NCI-H187 (cell line): ENCODE data around the gene ASB15.
A peak's percentile ranks its signal among the peaks of the same experiment; 100 is the strongest.

Experiments used
- DNase-seq, 2 experiments: peaks; one replicate each; lab custom pipeline; 2025; lab: John Stamatoyannopoulos, UW

ASB15 gene

GRCh38 chr7:123637203-123637602 is 35.6 kb downstream of the ASB15 start:
- DNase-seq = no peak

- no peak for DNase-seq
Observed at GRCh38 chr7:123637878-123638277, 36.3 kb downstream of the ASB15 start.

GRCh38 chr7:123639631-123640030 is 38.0 kb downstream of the ASB15 start:
- DNase-seq = no peak

- DNase-seq = no peak
Observed at GRCh38 chr7:123640583-123640982, 39.0 kb downstream of the ASB15 start.

- no peak for DNase-seq
Observed at GRCh38 chr7:123641901-123642300, 40.3 kb downstream of the ASB15 start.

- DNase-seq = peak; percentile 48 to 64
Observed at GRCh38 chr7:123643495-123644441, 42.1 kb downstream of the ASB15 start.

- DNase-seq = peak in 1 of 2 experiments; percentile 22
Observed at GRCh38 chr7:123645516-123645915, 43.9 kb downstream of the ASB15 start.

- DNase-seq = no peak
Observed at GRCh38 chr7:123647106-123647730, 45.6 kb downstream of the ASB15 start.

- no peak for DNase-seq
Observed at GRCh38 chr7:123649964-123650363, 48.3 kb downstream of the ASB15 start.

GRCh38 chr7:123650595-123650994 is 49.0 kb downstream of the ASB15 start:
- no peak for DNase-seq

GRCh38 chr7:123652406-123652805 is 50.8 kb downstream of the ASB15 start:
- no peak for DNase-seq

GRCh38 chr7:123653162-123653561 is 51.5 kb downstream of the ASB15 start:
- no peak for DNase-seq

- no peak for DNase-seq
Observed at GRCh38 chr7:123655614-123656013, 54.0 kb downstream of the ASB15 start, which contains the start of gene LMOD2. TSS of gene LMOD2 (plus strand) at chr7:123655866. CDS start at chr7:123655964, 98 bp downstream.

GRCh38 chr7:123656544-123657303 is 55.1 kb downstream of the ASB15 start:
- no peak for DNase-seq

GRCh38 chr7:123657304-123657685 is 55.7 kb downstream of the ASB15 start:
- no peak for DNase-seq

GRCh38 chr7:123658023-123658422 is 56.4 kb downstream of the ASB15 start:
- DNase-seq = no peak

- DNase-seq = no peak
Observed at GRCh38 chr7:123660514-123661354, 59.1 kb downstream of the ASB15 start.

GRCh38 chr7:123661765-123662164 is 60.1 kb downstream of the ASB15 start:
- DNase-seq = no peak

- DNase-seq = no peak
Observed at GRCh38 chr7:123662293-123662692, 60.7 kb downstream of the ASB15 start.

- DNase-seq = no peak
Observed at GRCh38 chr7:123662755-123663154, 61.1 kb downstream of the ASB15 start.

- DNase-seq = no peak
Observed at GRCh38 chr7:123663200-123663599, 61.6 kb downstream of the ASB15 start.

- DNase-seq = no peak
Observed at GRCh38 chr7:123665157-123665556, 63.5 kb downstream of the ASB15 start.
